Trophoblast cell (in vitro differentiated cells and primary cell): Measurements from ENCODE around the gene OR1A2.
"Not testable (repeated sequence)": the region's sequence is repeated elsewhere in the genome, so short reads cannot be mapped to it uniquely, and the experiment has no call there.

Experiments
- DNase-seq, 2 donors: peaks; one replicate each; pipeline ENCODE4 v3.0.0-alpha.2; 2016
- H2AFZ ChIP-seq: 2 replicates; pipeline ENCODE4 v1.6.1; 2013; ENCODE audit warnings: low read length, moderate library complexity, mild to moderate bottlenecking; ENCODE audit not compliant: insufficient read depth, poor library complexity
- H2AK5ac ChIP-seq: 2 replicates; pipeline ENCODE4 v1.6.1; 2013; ENCODE audit warnings: mild to moderate bottlenecking, low read length
- H2BK120ac ChIP-seq: 2 replicates; pipeline ENCODE4 v1.6.1; 2013; ENCODE audit warnings: low read length, mild to moderate bottlenecking, moderate library complexity; ENCODE audit not compliant: insufficient read depth, poor library complexity
- H2BK12ac ChIP-seq: 2 replicates; pipeline ENCODE4 v1.6.1; 2013; ENCODE audit warnings: mild to moderate bottlenecking, low read length, moderate library complexity
- H2BK5ac ChIP-seq: 2 replicates; pipeline ENCODE4 v1.6.1; 2013; ENCODE audit warnings: low read length, low read depth, moderate library complexity, mild to moderate bottlenecking; ENCODE audit not compliant: poor library complexity
- H3K14ac ChIP-seq: 2 replicates; pipeline ENCODE4 v1.6.1; 2013; ENCODE audit warnings: mild to moderate bottlenecking, low read length
- H3K18ac ChIP-seq: 2 replicates; pipeline ENCODE4 v1.6.1; 2013; ENCODE audit warnings: mild to moderate bottlenecking, low read length
- H3K23ac ChIP-seq: 2 replicates; pipeline ENCODE4 v1.6.1; 2013; ENCODE audit warnings: low read length
- H3K27ac ChIP-seq: 2 replicates; pipeline ENCODE4 v1.5.1; 2013; ENCODE audit warnings: low read depth, mild to moderate bottlenecking, inconsistent platforms, low read length, moderate library complexity
- H3K27me3 ChIP-seq: 2 replicates; pipeline ENCODE4 v1.6.1; 2013; ENCODE audit warnings: inconsistent platforms, mild to moderate bottlenecking, low read length, moderate library complexity; ENCODE audit not compliant: insufficient read depth
- H3K36me3 ChIP-seq, 2 experiments: 1 replicate in 1 of 2; 2 replicates in 1 of 2; pipeline ENCODE4 v1.6.1; 2013; ENCODE audit warnings: low read length in 2 of 2, mild to moderate bottlenecking in 2 of 2, moderate library complexity in 1 of 2; ENCODE audit not compliant: insufficient read depth in 2 of 2, control insufficient read depth in 1 of 2
- H3K4ac ChIP-seq: 2 replicates; pipeline ENCODE4 v1.6.1; 2013; ENCODE audit warnings: low read depth, mild to moderate bottlenecking, low read length, moderate library complexity
- H3K4me1 ChIP-seq, 2 experiments: 1 replicate in 1 of 2; 2 replicates in 1 of 2; pipeline ENCODE4 v1.6.1; 2013; ENCODE audit warnings: low read length in 2 of 2, mild to moderate bottlenecking in 2 of 2, moderate library complexity in 1 of 2; ENCODE audit not compliant: insufficient read depth in 2 of 2, control insufficient read depth in 1 of 2
- H3K4me2 ChIP-seq: 2 replicates; pipeline ENCODE4 v1.6.1; 2013; ENCODE audit warnings: inconsistent platforms, mild to moderate bottlenecking, low read length, moderate library complexity
- H3K4me3 ChIP-seq: 2 replicates; pipeline ENCODE4 v1.5.1; 2013; ENCODE audit warnings: mild to moderate bottlenecking, low read depth, low read length, inconsistent platforms
- H3K79me1 ChIP-seq: one replicate; pipeline ENCODE4 v1.6.1; 2013; ENCODE audit warnings: low read length
- H3K79me2 ChIP-seq: 2 replicates; pipeline ENCODE4 v1.6.1; 2013; ENCODE audit warnings: low read length, mild to moderate bottlenecking; ENCODE audit not compliant: control insufficient read depth, insufficient read depth, poor library complexity
- H3K9ac ChIP-seq: 2 replicates; pipeline ENCODE4 v1.6.1; 2013; ENCODE audit warnings: mild to moderate bottlenecking, low read length
- H3K9me3 ChIP-seq: 2 replicates; pipeline ENCODE4 v1.6.1; 2013; ENCODE audit warnings: low read depth, mild to moderate bottlenecking, control low read depth, inconsistent platforms, low read length; ENCODE audit not compliant: insufficient read depth
- H4K12ac ChIP-seq: 2 replicates; pipeline ENCODE4 v1.6.1; 2013; ENCODE audit warnings: low read depth, mild to moderate bottlenecking, low read length, moderate library complexity
- H4K8ac ChIP-seq: 2 replicates; pipeline ENCODE4 v1.6.1; 2013; ENCODE audit warnings: low read depth, mild to moderate bottlenecking, low read length, moderate library complexity
- H4K91ac ChIP-seq: one replicate; pipeline ENCODE4 v1.6.1; 2013; ENCODE audit warnings: low read depth, mild to moderate bottlenecking, low read length, moderate library complexity
- WGBS: extraction: QIAGEN DNeasy Blood & Tissue Kit; methylation state at CpG from one replicate; pipeline ENCODE4 v1.1.7; 2013; ENCODE audit warnings: missing lambda C conversion rate; ENCODE audit not compliant: insufficient read length, insufficient coverage; ENCODE audit errors: extremely low coverage; 5-methylcytosine and 5-hydroxymethylcytosine counted together

The OR1A2 gene

GRCh38 chr17:3219978-3220377 lies 22.7 kb downstream of the OR1A2 start:
- H3K27ac ChIP-seq, H4K12ac ChIP-seq, H3K9me3 ChIP-seq, H3K14ac ChIP-seq, H3K23ac ChIP-seq, H3K4me2 ChIP-seq, H3K27me3 ChIP-seq, H2AFZ ChIP-seq, DNase-seq, H2BK5ac ChIP-seq, H2AK5ac ChIP-seq, H3K79me1 ChIP-seq, H3K79me2 ChIP-seq, H3K4ac ChIP-seq, H3K9ac ChIP-seq, H3K18ac ChIP-seq, H4K8ac ChIP-seq, H2BK120ac ChIP-seq, H3K4me1 ChIP-seq, H4K91ac ChIP-seq, H2BK12ac ChIP-seq, H3K36me3 ChIP-seq, H3K4me3 ChIP-seq: not testable (repeated sequence)
- WGBS, result no CpG with 5 or more reads among the region's 3 CpGs

- peaks cover 1% of the 10 kb centered on the region for H3K9me3 ChIP-seq
- no peaks in the 10 kb centered on the region for H3K36me3 ChIP-seq
- H2BK5ac ChIP-seq, result no peak overlapping the region
- no peaks in the 10 kb centered on the region for H3K27me3 ChIP-seq
- WGBS, result no CpG with 5 or more reads among the region's 2 CpGs
- no peaks in the 10 kb centered on the region for H3K79me2 ChIP-seq
- H3K4me1 ChIP-seq, result no peaks in the 10 kb centered on the region
- no peak overlapping the region for H4K8ac ChIP-seq
- H3K4ac ChIP-seq, result no peak overlapping the region
- H3K4me2 ChIP-seq, result no peak overlapping the region
- H3K14ac ChIP-seq, result no peak overlapping the region
- no peak overlapping the region for H3K23ac ChIP-seq
- no peak overlapping the region for H4K91ac ChIP-seq
- no peak overlapping the region for H2BK120ac ChIP-seq
- no peaks in the 10 kb centered on the region for H3K79me1 ChIP-seq
- no peak overlapping the region for H2AK5ac ChIP-seq
- H2AFZ ChIP-seq, result no peak overlapping the region
- H3K4me3 ChIP-seq, result no peak overlapping the region
- H3K9ac ChIP-seq, result no peak overlapping the region
- no peak overlapping the region for H3K27ac ChIP-seq
- H3K18ac ChIP-seq, result no peak overlapping the region
- H4K12ac ChIP-seq, result no peak overlapping the region
- H2BK12ac ChIP-seq, result no peak overlapping the region
- DNase-seq, result no peak
Observed at GRCh38 chr17:3221850-3222249, 24.5 kb downstream of the OR1A2 start.

GRCh38 chr17:3222505-3222904 lies 25.2 kb downstream of the OR1A2 start:
- Histone ChIP-seq H2BK5ac (no peak overlapping the region), H2AK5ac (no peak overlapping the region), H3K36me3 (no peaks in the 10 kb centered on the region), H3K4me1 (no peaks in the 10 kb centered on the region), H3K79me1 (no peaks in the 10 kb centered on the region), H4K12ac (no peak overlapping the region), H3K4me2 (no peak overlapping the region), H3K14ac (no peak overlapping the region), H2BK12ac (no peak overlapping the region), H2AFZ (no peak overlapping the region), H3K4ac (no peak overlapping the region), H3K4me3 (no peak overlapping the region), H4K8ac (no peak overlapping the region), H3K23ac (no peak overlapping the region), H4K91ac (no peak overlapping the region), H3K9me3 (peaks cover 1% of the 10 kb centered on the region), H3K18ac (no peak overlapping the region), H3K27me3 (no peaks in the 10 kb centered on the region), H3K79me2 (no peaks in the 10 kb centered on the region), H3K27ac (no peak overlapping the region), H3K9ac (no peak overlapping the region), H2BK120ac (no peak overlapping the region)
- no peak for DNase-seq
- no CpG with 5 or more reads among the region's 2 CpGs for WGBS

GRCh38 chr17:3224721-3225352 lies 27.5 kb downstream of the OR1A2 start:
- not testable (repeated sequence) for H3K79me1 ChIP-seq, H3K4me1 ChIP-seq, H2BK12ac ChIP-seq, H2BK5ac ChIP-seq, H3K18ac ChIP-seq, H3K4me3 ChIP-seq, H3K4ac ChIP-seq, H4K91ac ChIP-seq, DNase-seq, H2AFZ ChIP-seq, H3K9me3 ChIP-seq, H3K9ac ChIP-seq, H3K4me2 ChIP-seq, H2AK5ac ChIP-seq, H3K27me3 ChIP-seq, H2BK120ac ChIP-seq, H4K8ac ChIP-seq, H3K14ac ChIP-seq, H3K36me3 ChIP-seq, H3K27ac ChIP-seq, H4K12ac ChIP-seq, H3K79me2 ChIP-seq, H3K23ac ChIP-seq
